H1 (cell line): ENCODE results near the gene ULK1.

Experiments used
- CHD1 ChIP-seq: IDR thresholded peaks from 2 replicates; pipeline ENCODE4 v1.6.1; 2012; ENCODE audit warnings: low read depth, low read length, improper control_type of control experiment
- HDAC6 ChIP-seq: IDR thresholded peaks from one replicate; pipeline ENCODE4 v1.7.1; 2012; ENCODE audit warnings: low read depth, mild to moderate bottlenecking, inconsistent platforms, low read length, moderate library complexity
- TAF1 ChIP-seq: IDR thresholded peaks from 2 replicates; pipeline ENCODE4 v1.6.1; 2011; ENCODE audit warnings: mild to moderate bottlenecking, low read depth, low read length

- TF ChIP-seq TAF1 = no peak
- no peak for TF ChIP-seq HDAC6
- no peak for TF ChIP-seq CHD1
Measured at GRCh38 chr12:131896811-131897270, 2.4 kb downstream of the ULK1 start.
